HEK293 (cell line): Measurements from ENCODE around the gene NPRL2.

Experiments
- CTCF ChIA-PET: fragments of 350-600 bp; formaldehyde crosslinking; extraction: SDS; loops from one replicate; lab custom pipeline; 2021; ENCODE audit warnings: antibody characterized with exemption; lab: Yijun Ruan, JAX
- POLR2A ChIA-PET: fragments of 300-600 bp; formaldehyde crosslinking; extraction: SDS; loops from one replicate; lab custom pipeline; 2020; ENCODE audit warnings: antibody characterized with exemption, inconsistent platforms; lab: Yijun Ruan, JAX
- H3K27ac ChIP-seq: fragments of 200-500 bp; sonication (Bioruptor generic); 2 replicates; pipeline ENCODE4 v1.5.1; 2014; ENCODE audit warnings: low read depth, low read length, control low read depth, inconsistent platforms; ENCODE audit errors: extremely low read depth
- H3K36me3 ChIP-seq, 2 experiments: fragments of 200-500 bp in 1 of 2; sonication (Bioruptor generic) in 1 of 2; 1 replicate in 1 of 2; 2 replicates in 1 of 2; pipeline ENCODE4 v1.5.1; 2014 to 2017; ENCODE audit warnings: inconsistent platforms in 2 of 2, low read length in 2 of 2; ENCODE audit not compliant: control insufficient read depth in 2 of 2, insufficient read depth in 1 of 2
- H3K4me1 ChIP-seq: fragments of 200-500 bp; sonication (Bioruptor generic); 2 replicates; pipeline ENCODE4 v1.5.1; 2014; ENCODE audit warnings: mild to moderate bottlenecking, low read length, inconsistent platforms; ENCODE audit not compliant: control insufficient read depth, insufficient read depth
- H3K4me3 ChIP-seq: 2 replicates; pipeline ENCODE4 v1.5.1; 2011; ENCODE audit warnings: low read depth, mild to moderate bottlenecking, control low read depth, low read length, moderate library complexity
- H3K9me3 ChIP-seq: fragments of 200-500 bp; sonication (Bioruptor generic); 2 replicates; pipeline ENCODE4 v1.5.1; 2014; ENCODE audit warnings: low read depth, low read length, inconsistent platforms; ENCODE audit not compliant: control insufficient read depth, insufficient read depth
- EGR2 ChIP-seq: fragments of 450-650 bp; formaldehyde crosslinking; IDR thresholded peaks from 2 replicates; pipeline ENCODE4 v1.5.1; 2016; ENCODE audit warnings: low read depth, missing biosample characterization, missing genetic modification characterization
- HOXC10 ChIP-seq: sonication (generic); formaldehyde crosslinking; IDR thresholded peaks from 2 replicates; pipeline ENCODE4 v1.8.1; 2023; ENCODE audit warnings: mild to moderate bottlenecking, missing genetic modification reagents
- PATZ1 ChIP-seq: fragments of 450-650 bp; formaldehyde crosslinking; IDR thresholded peaks from 2 replicates; pipeline ENCODE4 v1.5.1; 2016; ENCODE audit warnings: missing biosample characterization, missing genetic modification characterization
- PRDM1 ChIP-seq: fragments of 450-650 bp; formaldehyde crosslinking; IDR thresholded peaks from 2 replicates; pipeline ENCODE4; 2016; ENCODE audit warnings: missing biosample characterization, missing genetic modification characterization
- TSHZ1 ChIP-seq: fragments of 450-650 bp; formaldehyde crosslinking; IDR thresholded peaks from 2 replicates; pipeline ENCODE4 v1.5.1; 2016; ENCODE audit warnings: missing biosample characterization, missing genetic modification characterization, borderline replicate concordance
- ZBTB10 ChIP-seq: fragments of 450-650 bp; formaldehyde crosslinking; IDR thresholded peaks from 2 replicates; pipeline ENCODE4 v1.5.1; 2016; ENCODE audit warnings: missing biosample characterization, missing genetic modification characterization
- ZBTB20 ChIP-seq: fragments of 450-650 bp; formaldehyde crosslinking; IDR thresholded peaks from 2 replicates; pipeline ENCODE4 v1.5.1; 2016; ENCODE audit warnings: missing biosample characterization, missing genetic modification characterization
- ZBTB6 ChIP-seq: fragments of 450-650 bp; formaldehyde crosslinking; IDR thresholded peaks from 2 replicates; pipeline ENCODE4 v1.5.1; 2017; ENCODE audit warnings: missing biosample characterization, missing genetic modification characterization
- ZFHX2 ChIP-seq: fragments of 450-650 bp; formaldehyde crosslinking; conservative IDR thresholded peaks from 2 replicates; pipeline ENCODE4 v1.5.1; 2016; ENCODE audit warnings: missing biosample characterization, missing genetic modification characterization
- ZNF133 ChIP-seq: fragments of 450-650 bp; formaldehyde crosslinking; IDR thresholded peaks from 2 replicates; pipeline ENCODE4 v1.5.1; 2016; ENCODE audit warnings: missing biosample characterization, missing genetic modification characterization
- ZNF16 ChIP-seq: fragments of 450-650 bp; formaldehyde crosslinking; IDR thresholded peaks from 2 replicates; pipeline ENCODE4 v1.5.1; 2016; ENCODE audit warnings: low read depth, missing biosample characterization, missing genetic modification characterization
- ZNF23 ChIP-seq: fragments of 450-650 bp; formaldehyde crosslinking; IDR thresholded peaks from 2 replicates; pipeline ENCODE4 v1.5.1; 2016; ENCODE audit warnings: missing biosample characterization, missing genetic modification characterization, borderline replicate concordance
- ZNF366 ChIP-seq: fragments of 450-650 bp; formaldehyde crosslinking; conservative IDR thresholded peaks from 2 replicates; pipeline ENCODE4 v1.5.1; 2016; ENCODE audit warnings: missing biosample characterization, missing genetic modification characterization
- ZNF37A ChIP-seq: fragments of 450-650 bp; IDR thresholded peaks from 2 replicates; pipeline ENCODE4 v1.5.1; 2018; ENCODE audit warnings: missing biosample characterization, missing genetic modification characterization
- ZNF391 ChIP-seq: fragments of 450-650 bp; formaldehyde crosslinking; IDR thresholded peaks from 2 replicates; pipeline ENCODE4 v1.5.1; 2016; ENCODE audit warnings: low read depth, missing biosample characterization, missing genetic modification characterization, borderline replicate concordance
- ZNF398 ChIP-seq: fragments of 450-650 bp; formaldehyde crosslinking; IDR thresholded peaks from 2 replicates; pipeline ENCODE4 v1.5.1; 2017; ENCODE audit warnings: missing biosample characterization, missing genetic modification characterization
- ZNF544 ChIP-seq: fragments of 450-650 bp; formaldehyde crosslinking; IDR thresholded peaks from 2 replicates; pipeline ENCODE4 v1.5.0; 2017; ENCODE audit warnings: missing biosample characterization, missing genetic modification characterization
- ZNF548 ChIP-seq: fragments of 450-650 bp; formaldehyde crosslinking; IDR thresholded peaks from 2 replicates; pipeline ENCODE4 v1.5.1; 2016; ENCODE audit warnings: missing biosample characterization, missing genetic modification characterization
- ZNF624 ChIP-seq: fragments of 450-650 bp; formaldehyde crosslinking; IDR thresholded peaks from 2 replicates; pipeline ENCODE4 v1.5.1; 2017; ENCODE audit warnings: missing biosample characterization, missing genetic modification characterization
- ZNF701 ChIP-seq: fragments of 450-650 bp; formaldehyde crosslinking; IDR thresholded peaks from 2 replicates; pipeline ENCODE4 v1.5.1; 2016; ENCODE audit warnings: missing biosample characterization, missing genetic modification characterization
- ZNF704 ChIP-seq: fragments of 450-650 bp; formaldehyde crosslinking; IDR thresholded peaks from 2 replicates; pipeline ENCODE4 v1.5.1; 2016; ENCODE audit warnings: missing biosample characterization, missing genetic modification characterization
- ZSCAN23 ChIP-seq: fragments of 450-650 bp; formaldehyde crosslinking; IDR thresholded peaks from 2 replicates; pipeline ENCODE4 v1.5.1; 2016; ENCODE audit warnings: missing biosample characterization, missing genetic modification characterization

NPRL2 gene

GRCh38 chr3:50373146-50374051, 22.8 kb upstream of the NPRL2 start:
- no peaks in the 10 kb centered on the region for H3K4me1 ChIP-seq
- H3K36me3 ChIP-seq, result no peaks in the 10 kb centered on the region
- TF ChIP-seq ZNF544 (tag by site-specific recombination) (no peak), ZNF398 (tag by site-specific recombination) (peak; percentile 46; the same call in 1 of the 2 replicates), ZNF37A (tag by site-specific recombination) (no peak), ZNF366 (tag by site-specific recombination) (peak; percentile 36; the same call in 1 of the 2 replicates), ZNF16 (tag by site-specific recombination) (no peak), PRDM1 (tag by site-specific recombination) (peak; percentile 64), ZBTB10 (tag by site-specific recombination) (no peak), ZNF391 (tag by site-specific recombination) (no peak), ZBTB20 (no peak), ZNF23 (no peak), ZNF704 (tag by site-specific recombination) (no peak), PATZ1 (tag by site-specific recombination) (peak; percentile 15; the same call in 1 of the 2 replicates)
- POLR2A ChIA-PET, result no interaction called here
- H3K27ac ChIP-seq, result no peak overlapping the region
- CTCF ChIA-PET, result no interaction called here
- H3K4me3 ChIP-seq, result no peak overlapping the region
- H3K9me3 ChIP-seq, result no peaks in the 10 kb centered on the region

- CTCF ChIA-PET, result no interaction called here
- H3K4me3 ChIP-seq, result no peak overlapping the region
- H3K4me1 ChIP-seq, result no peaks in the 10 kb centered on the region
- POLR2A ChIA-PET, result no interaction called here
- H3K36me3 ChIP-seq, result no peaks in the 10 kb centered on the region
- no peaks in the 10 kb centered on the region for H3K9me3 ChIP-seq
- no peak overlapping the region for H3K27ac ChIP-seq
- no peak for TF ChIP-seq ZBTB6 (tag by site-specific recombination)
- TF ChIP-seq ZSCAN23 (tag by site-specific recombination), result no peak
- TF ChIP-seq ZFHX2 (tag by site-specific recombination), result peak; percentile 86
- peak; percentile 77 for TF ChIP-seq EGR2 (tag by site-specific recombination)
- TF ChIP-seq ZNF624, result no peak
- no peak for TF ChIP-seq ZNF701 (tag by site-specific recombination)
- no peak for TF ChIP-seq HOXC10
- no peak for TF ChIP-seq ZNF133
- TF ChIP-seq ZNF548, result no peak
- no peak for TF ChIP-seq TSHZ1
These were observed 21.8 kb upstream of the NPRL2 start for GRCh38 chr3:50372349-50372748.
